Epithelial cell of prostate (primary cell): ENCODE data around the gene APOC4.
"Not testable (repeated sequence)": the region's sequence is repeated elsewhere in the genome, so short reads cannot be mapped to it uniquely, and the experiment has no call there.

Experiments used
- DNase-seq: peaks from one replicate; pipeline ENCODE4 v3.0.0-alpha.2; 2011; ENCODE audit warnings: low read depth, low spot score
- H3K27ac ChIP-seq: fragments of 450-650 bp; 2 replicates; pipeline ENCODE4 v1.5.1; 2017; ENCODE audit warnings: mild to moderate bottlenecking

The APOC4 gene

GRCh38 chr19:44913512-44914432 lies 28.3 kb upstream of the APOC4 start:
- not testable (repeated sequence) for H3K27ac ChIP-seq

GRCh38 chr19:44914433-44915206 lies 27.4 kb upstream of the APOC4 start, which contains the start of gene APOC1:
Gene APOC1 (plus strand): TSS chr19:44914608. CDS start chr19:44914892, 284 bp downstream.
- H3K27ac ChIP-seq, DNase-seq: not testable (repeated sequence)

More at GRCh38 chr19:44913512-44914432, 28.3 kb upstream of the APOC4 start:
- DNase-seq = not testable (repeated sequence)

DNA sequence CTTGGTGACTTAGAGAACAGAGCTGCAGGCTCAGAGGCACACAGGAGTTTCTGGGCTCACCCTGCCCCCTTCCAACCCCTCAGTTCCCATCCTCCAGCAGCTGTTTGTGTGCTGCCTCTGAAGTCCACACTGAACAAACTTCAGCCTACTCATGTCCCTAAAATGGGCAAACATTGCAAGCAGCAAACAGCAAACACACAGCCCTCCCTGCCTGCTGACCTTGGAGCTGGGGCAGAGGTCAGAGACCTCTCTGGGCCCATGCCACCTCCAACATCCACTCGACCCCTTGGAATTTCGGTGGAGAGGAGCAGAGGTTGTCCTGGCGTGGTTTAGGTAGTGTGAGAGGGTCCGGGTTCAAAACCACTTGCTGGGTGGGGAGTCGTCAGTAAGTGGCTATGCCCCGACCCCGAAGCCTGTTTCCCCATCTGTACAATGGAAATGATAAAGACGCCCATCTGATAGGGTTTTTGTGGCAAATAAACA lies 17.8 kb upstream of the APOC4 start:
- no peak overlapping the region for H3K27ac ChIP-seq
- no peak for DNase-seq

GRCh38 chr19:44925114-44925891 lies 16.7 kb upstream of the APOC4 start:
- H3K27ac ChIP-seq = no peak overlapping the region

DNA sequence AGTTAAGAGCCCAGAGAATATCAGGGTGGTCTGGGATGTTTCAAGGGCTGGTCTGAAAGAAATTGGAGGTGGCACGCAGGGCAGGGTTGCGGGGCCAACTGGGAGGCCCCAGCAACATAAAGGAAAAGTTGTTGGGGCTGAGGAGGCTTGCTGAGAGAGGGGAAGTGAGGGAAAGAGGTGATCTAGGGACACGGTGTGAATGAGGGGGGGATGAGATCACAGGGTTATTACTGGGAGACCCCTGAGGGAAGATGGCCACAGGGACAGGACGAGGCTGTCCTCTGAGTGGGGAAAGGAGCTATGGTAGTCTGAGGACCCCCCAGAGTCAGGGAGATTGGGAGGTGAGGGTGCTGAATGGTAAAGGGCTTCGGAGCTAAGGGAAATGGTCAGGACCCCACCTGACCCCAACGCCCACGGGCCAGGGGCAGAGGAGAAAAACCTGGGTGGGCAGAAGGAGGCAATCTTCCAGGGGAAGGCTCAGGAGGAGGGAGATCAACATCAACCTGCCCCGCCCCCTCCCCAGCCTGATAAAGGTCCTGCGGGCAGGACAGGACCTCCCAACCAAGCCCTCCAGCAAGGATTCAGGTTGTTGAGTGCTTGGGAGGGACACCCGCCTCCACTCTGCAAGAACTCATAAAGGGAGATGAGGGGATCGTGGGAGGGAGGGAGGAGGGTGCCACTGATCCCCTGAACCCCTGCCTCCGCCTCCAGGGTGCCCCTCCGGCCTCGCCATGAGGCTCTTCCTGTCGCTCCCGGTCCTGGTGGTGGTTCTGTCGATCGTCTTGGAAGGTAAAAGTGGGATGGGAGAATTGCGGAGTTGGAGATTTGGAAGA lies 15.6 kb upstream of the APOC4 start:
- not testable (repeated sequence) for H3K27ac ChIP-seq

More at GRCh38 chr19:44925114-44925891, 16.7 kb upstream of the APOC4 start:
- no peak for DNase-seq

GRCh38 chr19:44927746-44928145 lies 14.3 kb upstream of the APOC4 start:
- no peak overlapping the region for H3K27ac ChIP-seq
- no peak for DNase-seq

More for the DNA sequence above, 15.6 kb upstream of the APOC4 start:
- DNase-seq = not testable (repeated sequence)

- H3K27ac ChIP-seq = no peak overlapping the region
- no peak for DNase-seq
These were observed 11.9 kb upstream of the APOC4 start for GRCh38 chr19:44930088-44930487.

- no peak for DNase-seq
- H3K27ac ChIP-seq = no peak overlapping the region
These were observed 10.5 kb upstream of the APOC4 start for GRCh38 chr19:44931541-44931940.

GRCh38 chr19:44939668-44940067 lies 2.4 kb upstream of the APOC4 start:
- no peak for DNase-seq
- no peak overlapping the region for H3K27ac ChIP-seq

GRCh38 chr19:44943801-44944249 lies 1.8 kb downstream of the APOC4 start:
- no peak for DNase-seq
- H3K27ac ChIP-seq = no peak overlapping the region

- no peak overlapping the region for H3K27ac ChIP-seq
- DNase-seq = no peak
These were observed 5.1 kb downstream of the APOC4 start for GRCh38 chr19:44947041-44947581.

DNA sequence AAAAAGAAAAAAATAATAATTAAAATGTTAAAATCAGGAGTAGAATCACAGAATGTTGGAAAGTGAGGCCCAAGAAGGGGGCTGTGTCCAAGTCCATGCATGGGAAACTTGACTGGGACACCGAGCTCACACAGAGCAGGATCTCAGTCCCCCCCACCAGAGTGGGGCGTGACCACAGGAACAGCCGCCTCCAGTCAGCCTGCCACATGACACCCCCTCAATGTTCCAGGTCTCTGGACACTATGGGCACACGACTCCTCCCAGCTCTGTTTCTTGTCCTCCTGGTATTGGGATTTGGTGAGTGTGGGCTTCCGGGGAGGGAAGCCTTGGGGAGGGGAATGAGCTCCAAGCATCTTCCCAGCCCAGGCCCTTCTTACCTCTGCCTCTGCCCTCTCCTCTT lies 6.2 kb downstream of the APOC4 start:
- DNase-seq = no peak
- no peak overlapping the region for H3K27ac ChIP-seq

DNA sequence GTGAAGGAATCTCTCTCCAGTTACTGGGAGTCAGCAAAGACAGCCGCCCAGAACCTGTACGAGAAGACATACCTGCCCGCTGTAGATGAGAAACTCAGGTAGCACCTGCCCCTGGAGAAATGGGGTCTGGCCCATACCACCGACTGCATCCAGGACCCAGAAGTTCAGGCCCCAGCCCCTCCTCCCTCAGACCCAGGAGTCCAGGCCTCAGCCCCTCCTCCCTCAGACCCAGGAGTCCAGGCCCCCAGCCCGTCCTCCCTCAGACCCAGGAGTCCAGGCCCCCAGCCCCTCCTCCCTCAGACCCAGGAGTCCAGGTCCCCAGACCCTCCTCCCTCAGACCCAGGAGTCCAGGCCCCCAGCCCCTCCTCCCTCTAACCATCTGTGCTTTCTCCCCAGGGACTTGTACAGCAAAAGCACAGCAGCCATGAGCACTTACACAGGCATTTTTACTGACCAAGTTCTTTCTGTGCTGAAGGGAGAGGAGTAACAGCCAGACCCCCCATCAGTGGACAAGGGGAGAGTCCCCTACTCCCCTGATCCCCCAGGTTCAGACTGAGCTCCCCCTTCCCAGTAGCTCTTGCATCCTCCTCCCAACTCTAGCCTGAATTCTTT lies 6.8 kb downstream of the APOC4 start:
- H3K27ac ChIP-seq = no peak overlapping the region
- DNase-seq = no peak

DNA sequence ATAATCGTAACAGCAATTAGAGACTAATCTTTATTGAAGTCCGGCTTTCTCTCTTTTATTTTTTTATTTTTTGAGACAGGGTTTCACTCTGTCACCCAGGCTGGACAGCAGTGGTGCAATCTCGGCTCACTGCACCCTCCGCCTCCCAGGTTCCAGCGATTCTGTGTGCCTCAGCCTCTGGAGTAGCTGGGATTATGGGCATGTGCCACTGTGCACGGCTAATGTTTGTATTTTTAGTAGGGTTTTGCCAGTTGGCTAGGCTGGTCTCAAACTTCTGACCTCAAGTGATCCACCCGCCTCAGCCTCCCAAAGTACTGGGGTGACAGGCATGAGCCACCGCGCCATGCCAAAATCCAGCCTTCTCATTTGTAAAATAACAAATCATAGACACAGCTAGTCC lies 7.5 kb downstream of the APOC4 start:
- H3K27ac ChIP-seq = no peak overlapping the region
- no peak for DNase-seq

GRCh38 chr19:44951179-44952159 lies 9.4 kb downstream of the APOC4 start:
- H3K27ac ChIP-seq = no peak overlapping the region
- no peak for DNase-seq

DNA sequence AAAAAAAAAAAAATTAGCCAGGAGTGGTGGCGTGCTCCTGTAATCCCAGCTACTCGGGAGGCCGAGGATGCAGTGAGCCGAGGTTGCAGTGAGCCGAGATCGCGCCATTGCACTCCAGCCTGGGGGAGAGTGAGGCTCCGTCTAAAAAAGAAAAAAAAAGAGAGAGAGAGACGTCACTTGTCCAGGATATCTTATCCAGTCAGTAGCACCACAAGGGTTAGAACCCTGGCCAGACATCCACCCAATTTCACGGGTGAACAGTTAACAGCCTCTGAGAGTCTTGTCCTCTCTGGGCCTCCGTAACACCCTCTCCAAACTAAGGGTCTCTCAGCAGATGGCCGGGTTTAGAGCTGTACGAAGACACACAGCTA lies 12.2 kb downstream of the APOC4 start:
- no peak for DNase-seq

More for the DNA sequence above, 12.2 kb downstream of the APOC4 start:
- H3K27ac ChIP-seq = peak overlapping the region; percentile 92
